ENCODE measurements around the gene C16orf87. TPM values are rescaled to one million over a fixed set of nuclear protein-coding genes. Genes with fewer than 3 reads are reported as not detected.
"Not testable (repeated sequence)": the region's sequence is repeated elsewhere in the genome, so short reads cannot be mapped to it uniquely, and the experiment has no call there.

The C16orf87 gene
- total and polyA plus RNA-seq, 2 donors from 2014 or later: 7.2 to 11.2 TPM

DNA sequence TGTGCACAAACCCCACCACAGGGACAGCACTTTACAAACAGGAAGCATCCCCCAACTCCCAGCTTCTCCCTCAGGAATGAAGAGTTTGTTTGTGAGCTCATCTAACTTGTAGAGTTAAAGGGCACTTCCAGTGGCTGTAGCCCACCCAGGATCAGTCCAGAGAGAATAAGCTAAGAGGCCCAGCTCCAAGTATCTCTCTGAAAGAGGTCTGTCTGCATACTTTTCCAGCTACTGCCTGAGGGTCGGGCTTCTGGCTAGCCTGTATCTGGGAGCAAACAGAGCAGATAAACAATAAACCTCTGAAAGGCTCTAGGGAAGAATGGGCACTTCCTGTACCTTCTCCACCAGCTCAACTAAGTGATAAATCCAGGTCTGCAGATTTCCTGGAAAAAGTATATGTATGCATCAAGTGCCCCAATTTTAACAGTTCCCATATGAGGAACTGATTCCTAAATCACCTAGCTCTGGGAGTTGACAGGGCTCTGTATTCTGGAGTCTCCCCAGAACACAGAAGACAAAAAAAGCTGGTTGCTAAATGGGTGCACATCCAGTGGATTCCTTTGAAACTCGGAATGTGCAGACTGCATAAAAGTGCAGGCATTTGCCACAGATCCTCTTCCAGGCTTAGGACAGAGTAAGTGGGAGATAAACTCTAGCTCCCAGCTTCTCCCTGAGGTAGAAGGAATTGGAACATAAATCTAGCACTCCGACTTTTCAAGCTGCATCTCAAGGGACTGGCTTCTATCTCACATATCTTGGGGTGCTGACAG, 45.7 kb downstream of the C16orf87 start:
- DNase-seq: no peak
- no peak overlapping the region for H3K9ac ChIP-seq (ENCODE audit: low read length in 3 of 3)

DNA sequence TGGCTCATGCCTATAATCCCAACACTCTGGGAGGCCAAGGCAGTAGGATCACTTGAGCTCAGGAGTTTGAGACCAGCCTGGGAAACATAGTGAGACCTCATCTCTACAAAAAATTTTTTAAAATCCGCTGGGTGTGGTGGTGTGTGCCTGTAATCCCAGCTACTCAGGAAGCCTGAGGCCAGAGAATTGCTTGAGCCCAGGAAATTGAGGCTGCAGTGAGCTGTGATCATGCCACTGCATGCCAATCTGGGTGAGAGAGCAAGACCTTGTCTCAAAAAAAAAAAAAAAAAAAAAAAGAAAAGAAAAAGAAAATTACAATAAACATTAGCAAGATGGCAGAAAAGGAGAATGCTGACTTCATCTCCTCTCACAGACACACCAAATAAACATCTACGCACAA, 46.4 kb downstream of the C16orf87 start:
- H3K4me3 ChIP-seq (ENCODE audit: low read length in 3 of 3); H3K36me3 ChIP-seq (ENCODE audit: control insufficient read depth in 2 of 3, insufficient read depth in 3 of 3, low read length in 3 of 3); H3K27me3 ChIP-seq (ENCODE audit: control insufficient read depth, insufficient read depth, low read length); DNase-seq; FAIRE-seq; intact Hi-C loops (cut with DNase I); H3K9ac ChIP-seq (ENCODE audit: low read length in 3 of 3); H3K4me1 ChIP-seq (ENCODE audit: control insufficient read depth in 2 of 3, insufficient read depth in 2 of 3, low read depth in 1 of 3, low read length in 3 of 3); H3K9me3 ChIP-seq (ENCODE audit: control insufficient read depth in 2 of 3, insufficient read depth in 1 of 3, low read length in 3 of 3); H3K27ac ChIP-seq (ENCODE audit: low read depth in 2 of 2, low read length in 2 of 2): not testable (repeated sequence)

More for the DNA sequence above, 45.7 kb downstream of the C16orf87 start:
- intact Hi-C loops (cut with DNase I): no loop called here
- Histone ChIP-seq H3K27me3 (ENCODE audit: control insufficient read depth, insufficient read depth, low read length) (no peaks in the 10 kb centered on the region), H3K36me3 (ENCODE audit: control insufficient read depth in 2 of 3, insufficient read depth in 3 of 3, low read length in 3 of 3) (no peaks in the 10 kb centered on the region), H3K4me1 (ENCODE audit: control insufficient read depth in 2 of 3, insufficient read depth in 2 of 3, low read depth in 1 of 3, low read length in 3 of 3) (peaks cover 0 to under 1% (median 0%) of the 10 kb centered on the region in 3 donors), H3K9me3 (ENCODE audit: control insufficient read depth in 2 of 3, insufficient read depth in 1 of 3, low read length in 3 of 3) (no peaks in the 10 kb centered on the region), H3K27ac (ENCODE audit: low read depth in 2 of 2, low read length in 2 of 2) (no peak overlapping the region), H3K4me3 (ENCODE audit: low read length in 3 of 3) (no peak overlapping the region)
- FAIRE-seq: no peak
- TF ChIP-seq, protein P1, sequence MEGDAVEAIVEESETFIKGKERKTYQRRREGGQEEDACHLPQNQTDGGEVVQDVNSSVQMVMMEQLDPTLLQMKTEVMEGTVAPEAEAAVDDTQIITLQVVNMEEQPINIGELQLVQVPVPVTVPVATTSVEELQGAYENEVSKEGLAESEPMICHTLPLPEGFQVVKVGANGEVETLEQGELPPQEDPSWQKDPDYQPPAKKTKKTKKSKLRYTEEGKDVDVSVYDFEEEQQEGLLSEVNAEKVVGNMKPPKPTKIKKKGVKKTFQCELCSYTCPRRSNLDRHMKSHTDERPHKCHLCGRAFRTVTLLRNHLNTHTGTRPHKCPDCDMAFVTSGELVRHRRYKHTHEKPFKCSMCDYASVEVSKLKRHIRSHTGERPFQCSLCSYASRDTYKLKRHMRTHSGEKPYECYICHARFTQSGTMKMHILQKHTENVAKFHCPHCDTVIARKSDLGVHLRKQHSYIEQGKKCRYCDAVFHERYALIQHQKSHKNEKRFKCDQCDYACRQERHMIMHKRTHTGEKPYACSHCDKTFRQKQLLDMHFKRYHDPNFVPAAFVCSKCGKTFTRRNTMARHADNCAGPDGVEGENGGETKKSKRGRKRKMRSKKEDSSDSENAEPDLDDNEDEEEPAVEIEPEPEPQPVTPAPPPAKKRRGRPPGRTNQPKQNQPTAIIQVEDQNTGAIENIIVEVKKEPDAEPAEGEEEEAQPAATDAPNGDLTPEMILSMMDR (IDR thresholded peaks at IDR 0.05; ENCODE audit: borderline replicate concordance, extremely low read depth, insufficient read depth): no peak

DNA sequence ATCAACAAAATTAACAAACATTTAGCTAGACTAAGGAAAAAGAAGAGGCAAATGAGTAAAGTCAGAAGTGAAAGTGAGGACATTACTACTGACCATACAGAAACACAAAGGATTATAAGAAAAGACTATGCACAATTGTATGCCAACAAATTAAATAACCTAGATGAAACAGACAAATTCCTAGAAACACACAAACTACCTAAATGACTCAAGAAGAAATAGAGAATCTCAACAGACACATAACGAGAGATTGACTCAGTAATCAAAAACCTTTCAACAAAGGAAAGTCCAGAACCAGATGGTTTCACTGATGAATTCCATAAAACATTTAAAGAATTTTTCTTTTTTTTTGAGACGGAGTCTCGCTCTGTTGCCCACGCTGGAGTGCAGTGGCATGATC, 47.2 kb downstream of the C16orf87 start:
- FAIRE-seq: no peak
- no peak overlapping the region for H3K27ac ChIP-seq (ENCODE audit: low read depth in 2 of 2, low read length in 2 of 2)
- DNase-seq: no peak
- H3K4me1 ChIP-seq (ENCODE audit: control insufficient read depth in 2 of 3, insufficient read depth in 2 of 3, low read depth in 1 of 3, low read length in 3 of 3): no peaks in the 10 kb centered on the region
- no peaks in the 10 kb centered on the region for H3K27me3 ChIP-seq (ENCODE audit: control insufficient read depth, insufficient read depth, low read length)
- H3K9me3 ChIP-seq (ENCODE audit: control insufficient read depth in 2 of 3, insufficient read depth in 1 of 3, low read length in 3 of 3): no peaks in the 10 kb centered on the region
- H3K9ac ChIP-seq (ENCODE audit: low read length in 3 of 3): no peak overlapping the region
- TF ChIP-seq, protein P1 (IDR thresholded peaks at IDR 0.05; ENCODE audit: borderline replicate concordance, extremely low read depth, insufficient read depth): no peak
- no peaks in the 10 kb centered on the region for H3K36me3 ChIP-seq (ENCODE audit: control insufficient read depth in 2 of 3, insufficient read depth in 3 of 3, low read length in 3 of 3)
- intact Hi-C loops (cut with DNase I): no loop called here
- H3K4me3 ChIP-seq (ENCODE audit: low read length in 3 of 3): no peak overlapping the region

DNA sequence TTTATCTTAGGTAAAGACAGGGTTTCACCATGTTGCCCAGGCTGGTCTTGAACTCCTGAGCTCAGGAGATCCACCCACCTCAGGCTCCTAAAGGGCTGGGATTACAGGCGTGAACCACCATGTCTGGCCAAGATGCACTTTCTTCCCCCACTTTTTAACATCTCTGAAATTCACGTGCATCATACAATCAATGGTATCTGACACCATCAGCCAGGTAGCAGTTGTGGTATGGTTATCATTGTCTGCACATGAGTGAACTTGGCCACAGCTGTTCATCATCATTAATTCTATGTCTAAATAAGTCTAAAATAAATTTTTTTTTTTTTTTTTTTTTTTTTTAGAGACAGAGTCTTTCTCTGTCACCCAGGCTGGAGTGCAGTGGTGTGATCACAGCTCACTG, 48.7 kb downstream of the C16orf87 start:
- Histone ChIP-seq H3K4me1 (ENCODE audit: control insufficient read depth in 2 of 3, insufficient read depth in 2 of 3, low read depth in 1 of 3, low read length in 3 of 3) (no peaks in the 10 kb centered on the region), H3K27me3 (ENCODE audit: control insufficient read depth, insufficient read depth, low read length) (no peaks in the 10 kb centered on the region), H3K9me3 (ENCODE audit: control insufficient read depth in 2 of 3, insufficient read depth in 1 of 3, low read length in 3 of 3) (no peaks in the 10 kb centered on the region), H3K4me3 (ENCODE audit: low read length in 3 of 3) (no peak overlapping the region), H3K27ac (ENCODE audit: low read depth in 2 of 2, low read length in 2 of 2) (no peak overlapping the region), H3K36me3 (ENCODE audit: control insufficient read depth in 2 of 3, insufficient read depth in 3 of 3, low read length in 3 of 3) (no peaks in the 10 kb centered on the region), H3K9ac (ENCODE audit: low read length in 3 of 3) (no peak overlapping the region)
- intact Hi-C loops (cut with DNase I): no loop called here
- DNase-seq (no peak), FAIRE-seq (no peak)
- TF ChIP-seq, protein P1 (IDR thresholded peaks at IDR 0.05; ENCODE audit: borderline replicate concordance, extremely low read depth, insufficient read depth): no peak
